A673 (cell line): ENCODE data around the gene NR5A2.

ENCODE experiments used
- CTCF ChIP-seq: fragments of 300-800, 200-600 bp; sonication (generic); conservative IDR thresholded peaks from 2 replicates; pipeline ENCODE4 v1.5.1; 2017; ENCODE audit warnings: low read depth, mild to moderate bottlenecking, antibody characterized with exemption, low read length, moderate library complexity, mixed read lengths
- EZH2 ChIP-seq: fragments of 200-600 bp; sonication (generic); IDR thresholded peaks from 2 replicates; pipeline ENCODE4 v1.6.1; 2017; ENCODE audit warnings: borderline replicate concordance, low read depth, mild to moderate bottlenecking, mixed read lengths, antibody characterized with exemption, low read length; ENCODE audit not compliant: poor library complexity, severe bottlenecking

DNA sequence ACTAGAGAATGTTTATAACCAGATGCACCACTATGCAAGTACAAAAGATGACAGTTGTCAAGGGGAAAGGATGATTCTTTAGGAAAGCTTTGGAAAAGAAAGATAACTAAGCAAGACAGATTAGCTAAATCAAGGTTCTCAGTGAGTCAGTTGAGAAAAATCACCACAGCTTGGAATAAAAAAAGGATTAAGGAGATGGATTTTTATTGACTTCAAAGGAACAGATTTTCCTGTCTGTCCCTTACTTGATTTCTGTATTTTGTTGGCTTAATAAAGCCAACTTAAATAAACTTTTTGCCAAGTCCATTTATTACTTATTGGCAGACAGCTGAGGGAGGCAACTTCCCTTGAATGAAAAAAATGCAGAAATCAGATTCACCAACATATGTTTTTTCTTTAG, 93.9 kb downstream of the NR5A2 start:
- no peak for TF ChIP-seq CTCF
- TF ChIP-seq EZH2 = no peak
